ENCODE results near the gene PANX3.

PANX3 gene

DNA sequence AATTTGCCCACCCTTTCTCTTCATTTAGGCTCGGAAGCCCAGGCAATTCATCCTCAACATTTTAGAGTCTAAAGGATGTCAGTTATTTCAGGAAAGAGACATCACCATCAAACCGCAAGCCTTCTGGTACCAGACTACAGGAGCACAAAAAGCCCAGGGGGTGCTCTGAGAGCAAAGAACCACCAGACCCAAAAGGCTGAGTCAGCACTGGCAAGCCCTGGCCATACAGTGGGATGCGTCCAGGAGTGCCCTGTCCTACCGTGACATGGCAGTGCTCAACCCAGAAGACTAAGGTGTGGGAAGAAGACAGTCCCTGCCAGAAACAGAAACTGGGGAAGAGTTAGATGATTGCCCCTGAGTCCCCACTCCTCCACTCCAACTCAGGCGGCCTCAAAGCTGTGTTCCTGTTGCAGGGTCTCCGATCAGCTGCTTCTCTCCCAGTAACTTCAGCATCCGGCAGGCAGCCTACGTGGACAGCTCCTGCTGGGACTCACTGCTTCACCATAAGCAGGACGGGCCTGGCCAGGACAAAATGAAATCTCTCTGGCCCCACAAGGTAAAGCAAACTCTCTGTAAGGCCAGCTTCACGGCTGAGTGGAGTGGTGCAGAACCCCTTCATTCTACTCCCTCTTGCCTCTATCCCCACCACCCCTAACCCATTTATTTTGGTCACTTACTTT lies 1.5 kb downstream of the PANX3 start:
- no peak for DNase-seq (ENCODE audit: low read depth in 2 of 2, low spot score in 1 of 2)

DNA sequence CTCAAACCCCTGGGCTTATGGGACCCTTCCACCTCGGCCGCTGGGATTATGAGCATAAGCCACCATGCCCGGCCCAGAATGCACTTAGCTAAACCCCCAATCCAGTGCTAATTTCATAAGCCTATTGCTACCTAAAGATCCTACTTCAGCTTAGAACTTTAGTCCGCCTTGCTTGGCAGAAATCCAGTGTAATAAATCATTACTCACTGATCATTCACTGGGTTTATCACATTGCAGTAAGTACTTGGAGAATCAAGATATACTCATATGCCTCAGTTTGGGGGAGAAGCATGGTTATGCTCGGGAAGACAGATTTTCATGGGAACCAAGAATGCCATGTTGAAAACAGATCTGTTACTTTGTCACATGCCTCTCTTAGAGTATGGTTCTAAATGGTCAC lies 7.6 kb downstream of the PANX3 start:
- no peak for DNase-seq (ENCODE audit: low read depth in 2 of 2, low spot score in 1 of 2)

DNA sequence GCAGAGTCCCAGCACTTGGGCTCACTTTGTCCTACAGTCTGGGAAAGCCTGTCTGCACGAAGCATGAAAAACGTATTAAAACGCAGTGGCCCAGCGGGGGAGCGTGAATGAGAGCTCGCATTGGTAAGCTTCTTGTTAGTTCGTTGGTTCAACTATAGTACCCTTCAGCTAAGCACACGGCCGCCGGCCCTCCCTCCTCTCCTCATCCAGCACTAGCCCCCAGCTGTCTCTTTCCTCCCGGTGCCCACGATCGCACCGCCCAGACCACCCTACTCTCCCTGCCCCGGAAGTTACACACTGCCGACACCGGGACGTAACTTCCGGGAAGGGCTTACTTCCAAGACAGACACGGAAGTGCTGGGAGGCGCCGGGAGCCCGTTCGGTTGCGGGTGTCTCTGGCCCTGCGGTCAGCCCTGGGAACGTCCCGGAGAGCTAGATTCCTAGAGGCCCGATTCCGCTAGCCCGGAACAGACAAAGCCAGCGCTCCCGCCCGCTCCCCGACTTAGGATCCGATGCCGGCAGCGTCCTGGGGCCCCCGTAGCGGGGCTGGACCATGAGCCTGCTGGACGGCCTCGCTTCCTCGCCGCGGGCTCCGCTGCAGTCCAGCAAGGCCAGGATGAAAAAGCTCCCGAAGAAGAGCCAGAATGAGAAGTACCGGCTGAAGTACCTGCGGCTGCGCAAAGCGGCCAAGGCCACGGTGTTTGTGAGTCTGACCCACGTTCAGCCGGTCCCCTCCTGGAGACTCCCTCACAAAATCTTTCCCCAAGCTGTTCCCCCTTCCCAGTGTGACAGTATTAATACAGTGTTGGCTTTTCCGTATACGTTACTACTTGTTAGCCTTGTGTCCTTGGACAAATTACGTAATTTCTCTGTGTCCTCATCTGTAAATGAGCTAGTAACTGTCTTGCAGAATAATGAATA lies 11.6 kb downstream of the PANX3 start, which contains the start of gene TBRG1:
TBRG1 (plus strand) TSS at position 334 of the 921 bp plus-strand sequence; CDS start at position 554, 220 bp downstream.
- peak; percentile 56 to 72 for DNase-seq (ENCODE audit: low read depth in 2 of 2, low spot score in 1 of 2)

DNA sequence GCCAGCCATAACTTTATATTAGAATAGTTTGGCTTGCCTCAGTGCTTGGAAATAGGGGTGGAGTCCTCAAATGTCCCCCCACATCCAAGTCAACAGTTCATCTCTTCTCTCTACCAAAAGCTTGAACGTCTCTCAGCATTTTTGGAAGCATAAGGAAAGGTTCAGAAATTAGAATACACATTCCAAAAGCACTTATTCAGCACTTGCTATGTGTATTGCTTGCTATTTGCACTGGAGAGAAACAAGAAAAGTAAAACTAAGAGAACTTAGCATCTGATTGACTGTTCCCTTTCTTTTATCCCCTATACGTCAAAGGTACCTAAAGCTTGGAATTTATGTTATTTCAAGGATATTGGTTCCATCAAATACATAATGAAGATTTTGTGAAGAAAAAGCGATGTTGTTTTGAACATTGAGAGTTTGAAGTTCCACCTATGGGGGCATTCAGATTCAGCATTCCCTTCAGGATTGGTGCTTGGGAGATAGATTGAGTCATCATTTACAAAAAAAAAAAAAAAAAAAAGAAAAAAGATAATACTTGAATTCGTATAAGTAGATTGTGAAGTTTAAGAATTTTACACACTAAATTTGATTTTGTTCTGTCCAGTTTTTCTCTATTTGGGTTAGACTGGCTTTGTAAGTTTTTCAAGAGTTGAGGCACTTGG lies 12.8 kb downstream of the PANX3 start:
- no peak for DNase-seq (ENCODE audit: low read depth in 2 of 2, low spot score in 1 of 2)

DNA sequence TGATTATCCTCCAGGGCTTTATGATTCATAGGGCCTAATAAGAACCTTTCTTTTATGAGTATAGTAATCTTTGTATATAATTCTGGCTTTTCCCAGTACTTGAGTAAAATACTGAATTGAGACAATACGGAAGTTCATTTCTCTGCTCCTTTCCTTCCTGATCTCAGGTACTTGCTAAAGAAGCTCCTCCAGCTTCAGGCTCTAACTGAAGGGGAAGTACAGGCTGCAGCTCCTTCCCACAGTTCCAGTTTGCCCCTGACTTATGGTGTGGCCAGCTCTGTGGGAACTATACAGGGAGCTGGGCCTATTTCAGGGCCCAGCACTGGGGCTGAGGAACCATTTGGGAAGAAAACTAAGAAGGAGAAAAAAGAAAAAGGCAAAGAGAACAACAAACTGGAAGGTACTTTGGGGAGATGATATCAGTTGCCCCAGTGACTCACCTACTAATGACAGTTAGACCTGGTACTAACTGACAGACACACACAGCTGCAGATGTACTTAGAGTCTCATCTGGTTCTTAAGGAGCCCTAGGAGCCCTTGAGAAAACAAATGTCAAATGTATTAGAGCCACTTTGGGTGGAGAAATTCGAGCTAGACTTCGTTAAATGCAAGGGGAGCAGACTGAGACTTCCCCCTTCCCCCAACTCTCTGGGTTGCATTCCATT lies 14.4 kb downstream of the PANX3 start:
- no peak for DNase-seq (ENCODE audit: low read depth in 2 of 2, low spot score in 1 of 2)

DNA sequence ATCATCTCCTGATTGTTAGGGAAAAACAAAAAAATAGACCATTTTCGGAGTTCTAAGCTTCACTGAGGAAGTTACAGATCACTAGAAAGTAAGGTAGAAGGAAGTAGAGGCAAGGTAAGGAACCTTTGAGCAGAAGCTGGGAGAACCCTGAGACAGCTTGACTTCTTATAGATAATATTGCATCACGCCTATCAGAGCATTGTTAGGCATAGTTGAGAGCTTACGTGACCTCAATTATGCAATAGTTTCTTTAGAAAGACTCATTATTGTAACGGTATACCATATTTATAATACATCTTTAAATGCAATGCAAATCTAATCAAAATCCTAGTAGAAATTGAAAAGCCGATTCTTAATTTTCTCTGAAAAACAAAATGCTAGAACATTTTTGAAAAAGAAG lies 16.3 kb downstream of the PANX3 start:
- no peak for DNase-seq (ENCODE audit: low read depth in 2 of 2, low spot score in 1 of 2)

DNA sequence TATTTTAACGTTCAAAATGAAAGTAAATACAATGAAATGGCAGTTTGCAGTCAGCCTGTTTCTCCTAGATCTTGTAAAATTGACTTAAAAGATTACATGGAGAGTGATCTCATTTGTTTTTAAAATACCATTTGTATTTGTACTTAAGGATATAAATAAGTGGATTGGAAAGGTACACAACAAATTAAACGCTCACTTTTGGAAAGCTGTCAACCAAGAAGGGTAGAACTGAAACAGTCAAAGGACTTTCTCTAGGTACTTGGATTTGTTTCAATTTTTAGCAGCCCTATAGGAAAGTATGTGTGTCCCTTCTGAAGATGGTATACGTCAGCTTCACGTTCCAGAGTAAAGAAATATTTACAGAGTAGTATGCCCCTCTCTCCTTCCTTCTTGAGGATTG lies 18.7 kb downstream of the PANX3 start:
- no peak for DNase-seq (ENCODE audit: low read depth in 2 of 2, low spot score in 1 of 2)

DNA sequence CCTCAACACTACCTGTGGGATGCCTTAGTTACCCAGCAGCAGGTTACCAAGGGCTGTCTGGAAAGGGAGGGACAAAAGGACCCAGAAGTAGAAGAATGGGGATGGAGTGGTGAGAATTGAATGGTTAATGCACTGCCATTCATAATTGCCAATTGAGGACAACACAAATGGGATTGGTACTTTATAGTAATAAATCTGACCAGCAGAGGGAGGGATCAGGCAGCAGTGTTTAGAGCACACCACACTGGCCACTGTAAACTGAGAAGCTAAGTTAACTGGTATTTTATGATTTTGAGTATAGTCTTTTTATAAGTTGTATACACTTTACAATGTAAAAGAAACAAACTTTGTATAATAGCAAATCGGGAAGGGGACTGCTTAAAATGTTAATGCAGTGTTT lies 22.1 kb downstream of the PANX3 start:
- DNase-seq (ENCODE audit: low read depth in 2 of 2, low spot score in 1 of 2) = no peak

DNA sequence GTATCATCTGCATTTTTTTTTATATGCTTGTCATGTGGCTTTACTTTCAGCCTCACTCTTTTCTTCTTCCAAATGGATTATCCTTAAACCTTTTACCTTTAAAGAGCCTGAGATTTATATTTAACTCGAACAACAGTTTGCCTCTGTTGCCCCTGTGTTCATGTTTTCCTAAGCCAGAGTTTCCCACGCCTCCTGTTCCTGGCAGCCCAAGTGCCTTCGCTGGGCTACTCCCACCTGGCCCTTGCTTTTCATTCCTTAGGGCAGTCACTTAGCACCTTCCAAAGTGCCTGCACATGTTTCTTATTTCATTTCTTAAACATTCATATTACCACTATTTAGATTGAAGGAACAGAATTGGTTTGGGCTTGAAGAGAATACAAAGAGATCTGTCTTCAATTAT lies 24.7 kb downstream of the PANX3 start:
- no peak for DNase-seq (ENCODE audit: low read depth in 2 of 2, low spot score in 1 of 2)

DNA sequence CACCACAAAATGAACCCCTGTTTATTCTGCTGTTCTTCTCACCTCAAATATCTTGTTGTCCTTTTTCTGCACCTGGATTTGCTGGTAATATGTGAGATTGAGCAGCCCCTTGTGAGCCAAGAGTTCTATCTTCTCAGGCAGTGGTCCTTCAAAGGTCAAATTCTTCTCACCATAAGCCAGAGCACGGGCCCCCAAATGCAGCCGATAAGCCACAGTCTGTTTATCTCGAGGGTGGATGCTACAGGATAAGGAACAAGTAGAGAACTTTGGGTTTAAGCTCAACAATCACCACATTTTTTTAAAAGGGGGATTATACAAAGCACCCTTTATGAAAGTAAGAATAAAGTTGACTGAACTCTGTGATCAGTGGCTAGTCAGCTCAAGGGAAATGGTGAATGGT lies 27.3 kb downstream of the PANX3 start:
- DNase-seq (ENCODE audit: low read depth in 2 of 2, low spot score in 1 of 2) = no peak

DNA sequence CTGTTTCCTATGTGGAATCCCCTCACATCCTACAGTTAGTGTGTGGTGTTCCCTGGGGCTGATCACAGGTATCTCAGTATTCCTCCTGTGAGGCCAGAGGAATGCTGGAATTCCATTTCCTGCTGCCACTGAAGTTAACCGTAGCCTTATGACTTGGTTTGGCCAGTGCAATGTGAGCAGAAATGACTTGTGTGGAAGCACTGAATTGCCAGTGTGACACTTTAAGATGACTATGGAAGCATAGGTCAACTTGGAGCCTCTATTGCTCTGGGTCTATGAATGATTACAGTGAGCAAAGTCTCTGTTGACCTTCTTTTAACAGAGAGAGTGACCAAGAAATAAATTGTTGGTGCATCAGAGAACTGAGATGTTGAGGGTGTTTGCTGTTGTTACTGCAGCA lies 28.0 kb downstream of the PANX3 start:
- DNase-seq (ENCODE audit: low read depth in 2 of 2, low spot score in 1 of 2) = no peak

DNA sequence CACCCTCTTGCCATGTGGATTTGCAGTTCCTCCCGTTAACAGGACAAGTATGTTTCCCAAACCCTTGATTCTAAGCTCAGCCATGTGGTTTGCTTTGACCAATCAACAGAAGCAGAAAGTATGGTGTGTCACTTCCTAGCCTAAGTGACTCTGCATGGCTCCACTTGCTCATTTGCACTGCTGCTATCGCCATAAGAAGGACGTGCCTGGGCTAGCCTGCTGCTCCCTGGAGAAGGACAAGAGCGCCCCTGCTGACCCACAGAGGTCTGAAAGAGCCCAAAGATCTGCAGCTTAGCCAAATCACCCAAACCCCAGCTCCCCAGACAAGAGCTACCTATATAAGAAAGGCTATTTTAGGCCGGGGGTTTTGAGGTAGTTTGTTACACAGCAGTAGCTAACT lies 29.4 kb downstream of the PANX3 start:
- no peak for DNase-seq (ENCODE audit: low read depth in 2 of 2, low spot score in 1 of 2)

DNA sequence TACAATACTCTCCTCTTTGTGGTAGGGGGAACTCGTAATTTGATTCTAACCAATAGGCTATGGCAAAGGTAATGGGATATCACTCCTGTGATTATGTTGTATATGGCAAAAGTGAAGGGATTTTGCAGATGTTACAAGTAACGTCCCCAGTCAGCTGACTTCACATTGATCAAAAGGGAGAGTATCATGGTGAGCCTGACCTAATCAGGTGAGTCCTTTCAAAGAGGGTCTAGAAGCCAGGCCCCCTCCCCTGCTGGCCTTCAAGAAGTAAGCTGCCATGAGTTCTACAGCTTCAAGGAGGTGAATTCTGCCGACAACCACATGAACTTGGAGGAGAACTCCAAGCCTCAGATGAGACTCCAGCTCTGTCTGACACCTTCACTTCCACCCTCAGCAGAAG lies 31.4 kb downstream of the PANX3 start:
- no peak for DNase-seq (ENCODE audit: low read depth in 2 of 2, low spot score in 1 of 2)

DNA sequence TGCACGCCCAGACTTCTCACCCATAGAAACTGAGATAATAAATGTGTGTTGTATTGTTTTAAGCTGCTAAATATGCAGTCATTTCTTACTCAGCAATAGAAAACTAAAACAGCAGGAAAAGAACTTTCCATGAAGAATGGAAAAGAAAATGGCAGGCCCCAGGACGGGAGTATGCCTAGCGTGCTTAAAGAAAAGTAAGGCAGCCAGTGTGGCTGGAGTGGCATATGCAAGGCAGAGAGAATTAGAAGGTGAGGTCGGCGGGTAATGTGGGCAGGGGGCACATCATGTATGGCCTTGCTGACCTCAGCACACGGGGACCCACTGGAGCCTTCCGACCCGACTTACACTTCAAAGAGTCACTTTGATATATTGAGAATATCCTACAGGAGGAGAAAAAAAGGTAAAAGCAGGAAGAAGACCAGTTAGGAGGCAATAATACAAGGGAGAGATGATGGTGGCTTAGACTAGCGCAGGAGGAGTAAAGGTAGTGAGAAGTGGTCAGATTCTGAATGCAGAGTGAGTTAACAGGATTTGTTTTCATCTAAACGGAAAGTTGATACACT lies 31.9 kb downstream of the PANX3 start:
- no peak for DNase-seq (ENCODE audit: low read depth in 2 of 2, low spot score in 1 of 2)

DNA sequence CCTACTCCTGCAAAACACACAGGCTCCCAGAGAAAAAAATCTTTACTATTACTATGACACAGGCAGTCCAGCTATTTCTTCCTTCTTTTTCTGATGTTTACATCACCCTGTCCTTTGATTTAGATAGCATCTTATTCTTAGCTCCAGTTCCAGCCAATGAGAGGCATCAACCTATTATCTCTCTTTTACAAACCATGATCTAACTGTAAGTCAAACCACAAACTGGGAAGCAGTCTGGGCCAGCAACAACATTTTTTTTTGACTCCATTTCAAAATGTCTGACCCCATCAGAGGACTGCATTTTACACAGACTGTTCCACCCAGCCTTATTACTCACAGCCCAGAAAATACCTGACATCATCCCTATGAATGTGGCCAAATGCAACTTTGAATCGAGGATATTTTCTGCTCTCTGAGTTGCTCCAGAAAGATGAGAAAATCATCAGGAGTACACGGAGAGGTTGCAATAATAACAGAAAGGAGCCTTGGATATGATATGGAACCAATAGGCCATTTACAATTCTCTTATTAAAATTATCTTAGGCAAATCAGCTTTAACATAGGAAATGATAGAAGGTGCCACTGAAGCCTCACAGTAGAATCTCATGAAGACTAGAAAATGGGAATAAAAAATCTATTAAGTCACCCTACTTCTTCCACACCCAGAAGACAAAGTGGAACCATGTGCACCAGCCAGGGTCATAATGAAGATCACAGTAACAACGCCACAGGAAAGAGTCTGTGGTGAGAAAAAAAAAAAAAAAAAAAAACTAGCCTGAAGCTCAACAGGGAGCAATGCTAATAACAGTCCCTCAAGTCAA lies 32.6 kb downstream of the PANX3 start:
- DNase-seq (ENCODE audit: low read depth in 2 of 2, low spot score in 1 of 2) = no peak

DNA sequence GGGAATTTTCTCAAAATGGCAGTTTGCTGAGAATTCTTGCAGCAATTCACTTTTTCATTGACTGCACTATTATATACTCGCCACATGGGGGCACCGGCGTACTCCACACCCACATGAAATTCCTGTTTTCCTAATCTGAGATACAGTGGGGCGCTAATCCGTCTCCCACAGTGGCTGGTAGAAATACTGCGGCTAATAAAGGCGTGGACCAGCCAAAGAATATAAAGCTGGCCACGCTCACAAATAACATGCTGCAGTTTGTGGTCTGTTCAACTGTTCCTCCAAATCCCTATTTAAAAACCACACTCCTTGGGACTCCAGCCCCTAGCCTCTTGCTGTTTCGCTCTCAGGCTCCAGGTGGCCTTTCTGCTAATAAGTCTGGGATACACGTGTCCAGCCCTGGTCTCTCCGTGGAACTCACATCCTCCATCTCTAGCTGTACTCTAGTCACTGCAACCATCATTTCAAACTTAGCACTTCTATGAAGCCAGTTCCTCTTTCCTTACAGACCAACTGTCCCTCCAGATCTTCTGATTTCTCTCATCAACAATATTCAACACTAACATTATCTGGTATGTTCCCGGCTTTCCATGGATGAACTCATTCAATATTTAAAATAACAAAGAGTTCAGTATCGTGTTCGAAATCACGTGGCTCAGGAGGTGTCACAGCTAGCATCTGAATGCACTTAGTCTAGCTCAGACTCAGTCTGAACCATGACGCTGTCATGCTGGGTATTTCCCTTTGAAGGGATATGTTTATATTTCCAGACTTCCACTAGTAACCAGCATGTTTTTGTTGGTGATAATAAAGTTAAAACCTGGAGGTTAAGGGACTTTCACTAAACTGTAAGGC lies 33.4 kb downstream of the PANX3 start:
- DNase-seq (ENCODE audit: low read depth in 2 of 2, low spot score in 1 of 2) = no peak

DNA sequence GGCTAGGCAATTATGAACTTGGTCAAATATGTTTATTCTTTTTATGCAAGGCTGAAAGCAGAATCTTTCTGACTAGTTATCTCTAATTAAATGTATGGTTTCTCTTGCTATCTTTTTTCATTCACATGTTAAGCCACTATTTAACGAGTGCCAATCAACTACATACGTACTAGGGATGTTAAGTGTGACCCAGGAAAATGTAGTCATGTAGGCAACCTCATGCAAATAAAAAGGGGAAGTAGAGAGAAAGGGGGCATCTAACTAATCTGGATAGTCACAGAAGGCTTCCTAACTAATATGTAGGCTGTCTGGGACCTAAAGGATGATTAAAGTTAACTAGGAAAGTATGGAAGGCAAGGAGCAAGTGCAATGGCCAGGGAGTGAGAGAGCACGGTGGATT lies 34.9 kb downstream of the PANX3 start:
- DNase-seq (ENCODE audit: low read depth in 2 of 2, low spot score in 1 of 2) = no peak

DNA sequence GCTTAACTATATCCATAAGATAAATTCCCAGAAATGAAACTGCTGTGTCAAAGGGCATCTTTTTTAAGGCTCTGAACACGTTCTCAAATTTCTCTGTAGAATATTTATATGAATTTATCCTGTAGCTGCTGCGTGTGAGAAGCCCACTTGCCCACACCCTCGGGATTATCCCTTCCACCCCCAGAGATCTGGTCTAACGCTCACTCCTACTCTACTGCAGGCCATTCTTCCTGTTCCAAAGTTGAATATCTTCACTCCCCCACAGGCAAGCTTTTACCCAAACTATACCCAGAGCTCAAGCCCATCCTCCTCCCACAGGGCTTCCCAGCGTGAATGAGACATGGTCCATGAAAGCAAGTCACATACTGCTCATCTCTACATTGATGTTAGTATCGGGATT lies 37.4 kb downstream of the PANX3 start:
- DNase-seq (ENCODE audit: low read depth in 2 of 2, low spot score in 1 of 2) = no peak
